GM12878 (cell line): ENCODE results near the gene SOS1.

ENCODE experiments used
- ATF3 ChIP-seq: IDR thresholded peaks from 2 replicates; pipeline ENCODE4 v1.6.1; 2011; ENCODE audit warnings: low read depth, mild to moderate bottlenecking, low read length, moderate library complexity, borderline replicate concordance; ENCODE audit errors: extremely low read depth
- CTCF ChIP-seq, 3 experiments: IDR thresholded peaks in 2 of 3; conservative IDR thresholded peaks in 1 of 3; 2 replicates each; pipeline ENCODE4 v1.5.1; 2011; ENCODE audit warnings: low read depth in 3 of 3, low read length in 3 of 3, mild to moderate bottlenecking in 3 of 3, control low read depth in 2 of 3, moderate library complexity in 2 of 3, inconsistent platforms in 1 of 3, mixed read lengths in 1 of 3; ENCODE audit not compliant: control insufficient read depth in 2 of 3, insufficient read depth in 1 of 3; ENCODE audit errors: extremely low read depth in 1 of 3
- EZH2 ChIP-seq: IDR thresholded peaks from 2 replicates; pipeline ENCODE4 v1.6.1; 2012; ENCODE audit warnings: low read depth, mild to moderate bottlenecking, control low read depth, inconsistent platforms, low read length, borderline replicate concordance; ENCODE audit not compliant: control insufficient read depth
- FOXK2 ChIP-seq: fragments of 450-650 bp; IDR thresholded peaks from 2 replicates; pipeline ENCODE4 v1.6.1; 2017; ENCODE audit warnings: mild to moderate bottlenecking, moderate library complexity
- HDAC6 ChIP-seq: fragments of 200-600 bp; sonication (generic); IDR thresholded peaks from one replicate; pipeline ENCODE4 v1.8.0; 2017; ENCODE audit warnings: antibody characterized with exemption; ENCODE audit not compliant: unreplicated experiment
- MAX ChIP-seq: IDR thresholded peaks from 2 replicates; pipeline ENCODE4 v1.6.1; 2012; ENCODE audit warnings: low read depth, low read length, improper control_type of control experiment
- POLR2AphosphoS5 ChIP-seq: IDR thresholded peaks from 2 replicates; pipeline ENCODE4 v1.6.1; 2011; ENCODE audit warnings: mild to moderate bottlenecking, low read length, inconsistent platforms
- TAF1 ChIP-seq: IDR thresholded peaks from 2 replicates; pipeline ENCODE4 v1.6.1; 2011; ENCODE audit warnings: mild to moderate bottlenecking, low read depth, low read length, borderline replicate concordance
- USF1 ChIP-seq: IDR thresholded peaks from 2 replicates; pipeline ENCODE4 v1.6.1; 2011; ENCODE audit warnings: borderline replicate concordance, low read depth, mild to moderate bottlenecking, moderate library complexity, mixed read lengths, low read length; ENCODE audit not compliant: insufficient read depth; ENCODE audit errors: extremely low read length
- ZZZ3 ChIP-seq: IDR thresholded peaks from 2 replicates; pipeline ENCODE4 v1.6.1; 2011; ENCODE audit warnings: low read depth; ENCODE audit not compliant: control insufficient read depth, insufficient read length

GRCh38 chr2:39121523-39122063 lies 742 bp upstream of the SOS1 start:
- TF ChIP-seq MAX (no peak), EZH2 (no peak), CTCF (IDR thresholded peaks at IDR 0.05 in 2 of 3, conservative IDR thresholded peaks at IDR 0.05 in 1 of 3; ENCODE audit: control insufficient read depth in 2 of 3, extremely low read depth in 1 of 3, insufficient read depth in 1 of 3, low read depth in 3 of 3, low read length in 3 of 3) (no peak), HDAC6 (no peak), ATF3 (no peak), USF1 (no peak), POLR2AphosphoS5 (no peak), ZZZ3 (no peak), FOXK2 (no peak), TAF1 (no peak)
